CD14-positive monocyte (primary cell): ENCODE results near the gene SELENOM. TPM values are rescaled to one million over a fixed set of nuclear protein-coding genes. Genes with fewer than 3 reads are reported as not detected.

ENCODE experiments used
- DNase-seq, 3 donors: peaks; one replicate each; pipeline ENCODE4 v3.0.0-alpha.2; 2011 to 2022
- H2AFZ ChIP-seq: 2 replicates; pipeline ENCODE4 v1.6.0; 2012; ENCODE audit warnings: mild to moderate bottlenecking, low read depth, low read length, inconsistent platforms; ENCODE audit not compliant: insufficient read depth, poor library complexity, severe bottlenecking
- H3K27ac ChIP-seq, 2 donors: 1 replicate in 1 of 2; 2 replicates in 1 of 2; pipeline ENCODE4 v1.5.1; 2012 to 2013; ENCODE audit warnings: low read length in 2 of 2, control low read depth in 1 of 2, inconsistent platforms in 1 of 2, low read depth in 1 of 2, mild to moderate bottlenecking in 1 of 2
- H3K27me3 ChIP-seq, 2 donors: one replicate each; pipeline versions ENCODE4 v1.6.0 to v1.6.1; 2011 to 2013; ENCODE audit warnings: low read length in 2 of 2; ENCODE audit not compliant: control insufficient read depth in 2 of 2, insufficient read depth in 2 of 2
- H3K36me3 ChIP-seq, 2 donors: replicated peaks in 1 of 2; 1 replicate in 1 of 2; 2 replicates in 1 of 2; pipeline versions ENCODE4 v1.5.1 to v1.6.1; 2012 to 2013; ENCODE audit warnings: low read length in 2 of 2, control low read depth in 1 of 2, inconsistent platforms in 1 of 2, mild to moderate bottlenecking in 1 of 2; ENCODE audit not compliant: insufficient read depth in 2 of 2, control insufficient read depth in 1 of 2
- H3K4me1 ChIP-seq, 2 donors: 1 replicate in 1 of 2; 2 replicates in 1 of 2; pipeline versions ENCODE4 v1.5.1 to v1.6.1; 2012 to 2013; ENCODE audit warnings: low read length in 2 of 2, control low read depth in 1 of 2, inconsistent platforms in 1 of 2, mild to moderate bottlenecking in 1 of 2, moderate library complexity in 1 of 2; ENCODE audit not compliant: insufficient read depth in 2 of 2, control insufficient read depth in 1 of 2
- H3K4me2 ChIP-seq: replicated peaks from 2 replicates; pipeline ENCODE3; 2012; ENCODE audit warnings: low read length, moderate library complexity, mild to moderate bottlenecking; ENCODE audit not compliant: poor library complexity, severe bottlenecking; ENCODE audit errors: extremely low read depth
- H3K4me3 ChIP-seq, 3 experiments: fragments of 200-600 bp in 1 of 3; sonication (generic) in 1 of 3; replicated peaks in 1 of 3; 1 replicate in 2 of 3; 2 replicates in 1 of 3; pipeline ENCODE4 v1.5.1; 2011 to 2013; ENCODE audit warnings: low read length in 3 of 3, mild to moderate bottlenecking in 3 of 3, control low read depth in 2 of 3, low read depth in 2 of 3, inconsistent platforms in 1 of 3, moderate library complexity in 1 of 3
- H3K79me2 ChIP-seq: 2 replicates; pipeline ENCODE4 v1.6.0; 2012; ENCODE audit warnings: mild to moderate bottlenecking, control low read depth, inconsistent platforms, low read length, moderate library complexity; ENCODE audit not compliant: insufficient read depth
- H3K9ac ChIP-seq: 2 replicates; pipeline ENCODE4 v1.6.0; 2017; ENCODE audit warnings: low read length, mild to moderate bottlenecking; ENCODE audit not compliant: insufficient read depth, poor library complexity, severe bottlenecking
- H3K9me3 ChIP-seq, 2 donors: replicated peaks in 1 of 2; 1 replicate in 1 of 2; 2 replicates in 1 of 2; pipeline versions ENCODE4 v1.5.1 to v1.6.1; 2012 to 2013; ENCODE audit warnings: low read length in 2 of 2, control low read depth in 1 of 2; ENCODE audit not compliant: control insufficient read depth in 1 of 2, insufficient read depth in 1 of 2
- H4K20me1 ChIP-seq: 2 replicates; pipeline ENCODE4 v1.6.0; 2012; ENCODE audit warnings: mild to moderate bottlenecking, low read length, control low read depth, moderate library complexity; ENCODE audit not compliant: insufficient read depth
- H3K27ac Mint-ChIP-seq, 7 donors: one replicate each; pipeline ENCODE4 v1.8.0; 2020; ENCODE audit warnings: mild to moderate bottlenecking in 7 of 7, mixed read lengths in 7 of 7, moderate library complexity in 6 of 7, inconsistent platforms in 2 of 7
- H3K27me3 Mint-ChIP-seq, 3 donors: one replicate each; pipeline ENCODE4 v1.8.0; 2021 to 2022; ENCODE audit warnings: low read depth in 3 of 3, mild to moderate bottlenecking in 3 of 3, mixed read lengths in 3 of 3, moderate library complexity in 3 of 3, inconsistent platforms in 1 of 3
- H3K36me3 Mint-ChIP-seq, 2 donors: one replicate each; pipeline ENCODE4 v1.8.0; 2020; ENCODE audit warnings: mixed read lengths in 2 of 2, inconsistent platforms in 1 of 2, mild to moderate bottlenecking in 1 of 2
- H3K4me1 Mint-ChIP-seq: one replicate; pipeline ENCODE4 v1.8.0; 2020; ENCODE audit warnings: mild to moderate bottlenecking, mixed read lengths
- H3K4me3 Mint-ChIP-seq, 2 donors: one replicate each; pipeline ENCODE4 v1.8.0; 2020; ENCODE audit warnings: mild to moderate bottlenecking in 2 of 2, mixed read lengths in 2 of 2, moderate library complexity in 1 of 2
- H3K9me3 Mint-ChIP-seq, 7 donors: one replicate each; pipeline ENCODE4 v1.8.0; 2020 to 2022; ENCODE audit warnings: mixed read lengths in 7 of 7, mild to moderate bottlenecking in 6 of 7, moderate library complexity in 6 of 7, inconsistent platforms in 2 of 7
- CTCF ChIP-seq: fragments of 200-600 bp; IDR thresholded peaks from one replicate; pipeline ENCODE4 v1.8.0; 2022; ENCODE audit warnings: antibody characterized with exemption, mild to moderate bottlenecking
- WGBS: methylation state at CpG from one replicate; pipeline ENCODE4 v1.1.5; 2013; ENCODE audit warnings: missing lambda C conversion rate; ENCODE audit not compliant: insufficient coverage; 5-methylcytosine and 5-hydroxymethylcytosine counted together
- intact Hi-C, 2 donors: fragments of 100-400 bp; cut with micrococcal nuclease; formaldehyde crosslinking; loops; one replicate each; pipeline versions ENCODE4 v1.15.0 to v1.15.1; 2023
- polyA plus RNA-seq, 3 donors: library from polyadenylated mRNA; depleted of rRNA in 1 of 3; unstranded in 2 of 3; stranded (reverse) in 1 of 3; fragments of 300-500 nt in 2 of 3; fragments of >200 nt in 1 of 3; fragmentation: Illumina TruSeq in 2 of 3; gene quantifications; 1 replicate in 2 of 3; 2 replicates in 1 of 3; pipeline ENCODE4 v1.2.3, GENCODE V29; 2012 to 2021

Gene SELENOM
- polyA plus RNA-seq, 3 donors = 3.2 to 7.6 (median 3.4) TPM

- Histone ChIP-seq H3K4me1 (peaks cover 0 to 5% of the 10 kb centered on the region in 2 donors), H3K27me3 (no peaks in the 10 kb centered on the region), H3K36me3 (no peaks in the 10 kb centered on the region), H2AFZ (no peak overlapping the region), H3K27ac (no peak overlapping the region), H3K9ac (no peak overlapping the region), H3K9me3 (no peaks in the 10 kb centered on the region), H3K79me2 (peaks cover 2% of the 10 kb centered on the region), H3K4me2 (no peak overlapping the region), H4K20me1 (no peaks in the 10 kb centered on the region), H3K4me3 (no peak overlapping the region)
- no peaks in the 10 kb centered on the region for H3K36me3 Mint-ChIP-seq
- H3K27ac Mint-ChIP-seq = no peak overlapping the region
- DNase-seq = no peak
- no peak overlapping the region for H3K4me3 Mint-ChIP-seq
- H3K4me1 Mint-ChIP-seq = peaks cover 4% of the 10 kb centered on the region
- no peak for TF ChIP-seq CTCF
- peaks cover 7 to 12% (median 10%) of the 10 kb centered on the region in 3 donors for H3K27me3 Mint-ChIP-seq
- H3K9me3 Mint-ChIP-seq = peaks cover 0 to 5% (median 0%) of the 10 kb centered on the region in 7 donors
- intact Hi-C loops = loop anchor here (10.0 kb wide), 2 partner anchors 70 to 190 kb away; partner anchors contain the start of genes MORC2 (in 1 of the 2) and TUG1 (in 1 of the 2)
- no CpG with 5 or more reads among the region's 1 CpG for WGBS
Observed at GRCh38 chr22:31154975-31155374, 47.6 kb upstream of the SELENOM start.

GRCh38 chr22:31153357-31153756 lies 46.0 kb upstream of the SELENOM start:
- Histone ChIP-seq H3K4me2 (no peak overlapping the region), H3K9ac (no peak overlapping the region), H3K79me2 (no peaks in the 10 kb centered on the region), H2AFZ (no peak overlapping the region), H3K36me3 (no peaks in the 10 kb centered on the region), H3K27me3 (no peaks in the 10 kb centered on the region), H3K4me3 (no peak overlapping the region), H3K27ac (no peak overlapping the region), H3K4me1 (no peaks in the 10 kb centered on the region), H4K20me1 (no peaks in the 10 kb centered on the region), H3K9me3 (no peaks in the 10 kb centered on the region)
- no peak overlapping the region for H3K27ac Mint-ChIP-seq
- no peak for TF ChIP-seq CTCF
- intact Hi-C loops = loop anchor here (10.0 kb wide), 2 partner anchors 71 to 189 kb away; partner anchors contain the start of genes MORC2 (in 1 of the 2) and TUG1 (in 1 of the 2)
- no peak overlapping the region for H3K4me3 Mint-ChIP-seq
- DNase-seq = no peak
- H3K9me3 Mint-ChIP-seq = peaks cover 0 to 2% (median 0%) of the 10 kb centered on the region in 7 donors
- peaks cover 6 to 9% (median 8%) of the 10 kb centered on the region in 3 donors for H3K27me3 Mint-ChIP-seq
- H3K36me3 Mint-ChIP-seq = no peaks in the 10 kb centered on the region
- 86% methylated on average over 1 of the region's 3 CpGs for WGBS
- H3K4me1 Mint-ChIP-seq = peaks cover 6% of the 10 kb centered on the region
